Sigmoid colon (tissue), 3 donors: ENCODE data around the gene SART3.

ENCODE experiments used
- CTCF ChIP-seq, 4 experiments: fragments of 450-650 bp in 3 of 4; fragments of 200-600 bp in 1 of 4; IDR thresholded peaks; one replicate each; pipeline ENCODE4 v1.5.1; 2016 to 2019; ENCODE audit warnings: antibody characterized with exemption in 4 of 4, mild to moderate bottlenecking in 3 of 4, moderate library complexity in 2 of 4
- POLR2A ChIP-seq, 2 donors: fragments of 450-650 bp; IDR thresholded peaks; one replicate each; pipeline ENCODE4 v1.6.1; 2016; ENCODE audit warnings: antibody characterized with exemption in 2 of 2, mild to moderate bottlenecking in 2 of 2, moderate library complexity in 2 of 2

GRCh38 chr12:108581311-108582227 lies 20.6 kb upstream of the SART3 start:
- TF ChIP-seq CTCF (IDR thresholded peaks at IDR 0.05) (no peak), POLR2A (IDR thresholded peaks at IDR 0.05) (no peak)
